ENCODE measurements around the gene SLC25A43.
"Not testable (repeated sequence)": the region's sequence is repeated elsewhere in the genome, so short reads cannot be mapped to it uniquely, and the experiment has no call there.

SLC25A43 gene

GRCh38 chrX:119475389-119476101 lies 76.4 kb downstream of the SLC25A43 start:
- no peak for FAIRE-seq
- DNase-seq (ENCODE audit: insufficient read length), result no peak
- no peak for TF ChIP-seq TAF1 (IDR thresholded peaks at IDR 0.05; ENCODE audit: borderline replicate concordance, low read depth, low read length)
- no peak for TF ChIP-seq POLR2AphosphoS5 (IDR thresholded peaks at IDR 0.05; ENCODE audit: low read depth, low read length)
- no peak for TF ChIP-seq POLR2A (IDR thresholded peaks at IDR 0.05; ENCODE audit: low read depth, low read length)

DNA sequence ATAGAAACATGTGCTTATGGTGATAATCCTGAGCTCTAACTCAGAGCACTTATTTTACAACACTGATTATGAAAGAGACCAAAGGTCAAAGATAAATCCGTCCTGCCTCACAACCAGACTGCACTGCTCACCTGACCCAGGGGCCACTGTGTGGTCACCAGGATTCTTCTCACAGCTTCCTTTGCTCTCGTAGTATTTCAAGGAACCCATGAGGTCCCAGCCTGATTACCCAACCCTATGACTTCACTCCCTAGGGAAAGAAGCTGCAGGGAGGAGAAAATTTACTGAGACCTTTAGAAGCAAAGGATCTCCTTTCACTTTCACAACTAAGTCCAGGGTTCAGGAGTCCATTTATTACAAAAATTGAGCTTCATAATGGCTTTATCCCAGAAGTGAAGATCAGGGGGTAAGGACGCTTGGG lies 78.7 kb downstream of the SLC25A43 start:
- TF ChIP-seq POLR2AphosphoS5 (IDR thresholded peaks at IDR 0.05; ENCODE audit: low read depth, low read length), result no peak
- TF ChIP-seq TAF1 (IDR thresholded peaks at IDR 0.05; ENCODE audit: borderline replicate concordance, low read depth, low read length), result no peak
- DNase-seq (ENCODE audit: insufficient read length), result no peak
- FAIRE-seq, result no peak

- DNase-seq (ENCODE audit: insufficient read length), result no peak
- TF ChIP-seq POLR2AphosphoS5 (IDR thresholded peaks at IDR 0.05; ENCODE audit: low read depth, low read length) (no peak), TAF1 (IDR thresholded peaks at IDR 0.05; ENCODE audit: borderline replicate concordance, low read depth, low read length) (no peak), POLR2A (IDR thresholded peaks at IDR 0.05; ENCODE audit: low read depth, low read length) (no peak)
- no peak for FAIRE-seq
Observed at GRCh38 chrX:119478504-119478903, 79.4 kb downstream of the SLC25A43 start.

- no peak for DNase-seq (ENCODE audit: insufficient read length)
- TF ChIP-seq POLR2A (IDR thresholded peaks at IDR 0.05; ENCODE audit: low read depth, low read length), result no peak
- FAIRE-seq, result no peak
Observed at GRCh38 chrX:119479845-119480244, 80.7 kb downstream of the SLC25A43 start.

GRCh38 chrX:119481323-119481801 lies 82.2 kb downstream of the SLC25A43 start:
- no peak for TF ChIP-seq TAF1 (IDR thresholded peaks at IDR 0.05; ENCODE audit: borderline replicate concordance, low read depth, low read length)
- TF ChIP-seq POLR2AphosphoS5 (IDR thresholded peaks at IDR 0.05; ENCODE audit: low read depth, low read length), result no peak
- TF ChIP-seq POLR2A (IDR thresholded peaks at IDR 0.05; ENCODE audit: low read depth, low read length), result no peak
- FAIRE-seq (no peak), DNase-seq (ENCODE audit: insufficient read length) (no peak)

- DNase-seq (ENCODE audit: insufficient read length), result no peak
- FAIRE-seq, result no peak
- TF ChIP-seq TAF1 (IDR thresholded peaks at IDR 0.05; ENCODE audit: borderline replicate concordance, low read depth, low read length) (no peak), POLR2AphosphoS5 (IDR thresholded peaks at IDR 0.05; ENCODE audit: low read depth, low read length) (no peak), POLR2A (IDR thresholded peaks at IDR 0.05; ENCODE audit: low read depth, low read length) (no peak)
Observed at GRCh38 chrX:119482041-119482440, 82.9 kb downstream of the SLC25A43 start.

- DNase-seq (ENCODE audit: insufficient read length) (peak; percentile 54), FAIRE-seq (peak; percentile 70)
- TF ChIP-seq POLR2A (IDR thresholded peaks at IDR 0.05; ENCODE audit: low read depth, low read length), result no peak
- TF ChIP-seq TAF1 (IDR thresholded peaks at IDR 0.05; ENCODE audit: borderline replicate concordance, low read depth, low read length), result no peak
- no peak for TF ChIP-seq POLR2AphosphoS5 (IDR thresholded peaks at IDR 0.05; ENCODE audit: low read depth, low read length)
Observed at GRCh38 chrX:119482481-119483480, 83.6 kb downstream of the SLC25A43 start.

DNA sequence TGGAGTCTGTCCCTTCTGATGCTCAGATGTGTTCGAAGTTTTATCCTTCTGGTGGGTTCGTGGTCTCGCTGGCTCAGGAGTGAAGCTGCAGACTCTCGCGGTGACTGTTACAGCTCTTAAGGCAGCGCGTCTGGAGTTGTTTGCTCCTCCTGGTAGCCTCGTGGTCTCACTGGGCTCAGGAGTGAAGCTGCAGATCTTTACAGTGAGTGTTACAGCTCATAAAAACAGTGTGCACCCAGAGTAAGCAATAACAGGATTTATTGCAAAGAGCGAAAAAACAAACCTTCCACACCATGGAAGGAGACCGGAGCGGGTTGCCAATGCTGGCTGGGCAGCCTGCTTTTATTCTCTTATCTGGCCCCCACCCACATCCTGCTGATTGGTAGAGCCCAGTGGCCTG lies 87.6 kb downstream of the SLC25A43 start:
- no peak for FAIRE-seq

DNA sequence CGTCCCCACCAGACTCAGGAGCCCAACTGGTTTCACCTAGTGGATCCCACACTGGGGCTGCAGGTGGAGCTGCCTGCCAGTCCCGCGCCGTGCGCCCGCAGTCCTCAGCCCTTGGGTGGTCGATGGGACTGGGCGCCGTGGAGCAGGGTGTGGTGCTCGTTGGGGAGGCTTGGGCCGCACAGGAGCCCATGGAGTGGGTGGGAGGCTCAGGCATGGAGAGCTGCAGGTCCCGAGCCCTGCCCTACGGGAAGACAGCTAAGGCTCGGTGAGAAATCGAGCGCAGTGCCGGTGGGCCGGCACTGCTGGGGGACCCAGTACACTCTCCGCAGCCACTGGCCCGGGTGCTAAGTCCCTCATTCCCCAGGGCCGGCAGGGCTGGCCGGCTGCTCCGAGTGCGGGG lies 88.6 kb downstream of the SLC25A43 start:
- DNase-seq (ENCODE audit: insufficient read length); FAIRE-seq: not testable (repeated sequence)

More for the DNA sequence above, 87.6 kb downstream of the SLC25A43 start:
- DNase-seq (ENCODE audit: insufficient read length), result no peak
- TF ChIP-seq POLR2AphosphoS5 (IDR thresholded peaks at IDR 0.05; ENCODE audit: low read depth, low read length), result no peak
- no peak for TF ChIP-seq POLR2A (IDR thresholded peaks at IDR 0.05; ENCODE audit: low read depth, low read length)
- TF ChIP-seq TAF1 (IDR thresholded peaks at IDR 0.05; ENCODE audit: borderline replicate concordance, low read depth, low read length), result no peak

GRCh38 chrX:119488749-119489148 lies 89.6 kb downstream of the SLC25A43 start:
- FAIRE-seq, result peak; percentile 63
- DNase-seq (ENCODE audit: insufficient read length), result no peak
- no peak for TF ChIP-seq TAF1 (IDR thresholded peaks at IDR 0.05; ENCODE audit: borderline replicate concordance, low read depth, low read length)
- no peak for TF ChIP-seq POLR2AphosphoS5 (IDR thresholded peaks at IDR 0.05; ENCODE audit: low read depth, low read length)
- no peak for TF ChIP-seq POLR2A (IDR thresholded peaks at IDR 0.05; ENCODE audit: low read depth, low read length)

GRCh38 chrX:119489212-119490074 lies 90.3 kb downstream of the SLC25A43 start:
- no peak for TF ChIP-seq TAF1 (IDR thresholded peaks at IDR 0.05; ENCODE audit: borderline replicate concordance, low read depth, low read length)
- TF ChIP-seq POLR2AphosphoS5 (IDR thresholded peaks at IDR 0.05; ENCODE audit: low read depth, low read length), result no peak
- TF ChIP-seq POLR2A (IDR thresholded peaks at IDR 0.05; ENCODE audit: low read depth, low read length), result no peak
- FAIRE-seq, result no peak
- DNase-seq (ENCODE audit: insufficient read length), result no peak
